RWPE1 (cell line): Measurements from ENCODE around the gene ZDHHC18.
A peak's percentile ranks its signal among the peaks of the same experiment; 100 is the strongest.

ENCODE experiments used
- CTCF ChIA-PET: fragments of 350-600 bp; sonication (Branson Sonifier 250); formaldehyde crosslinking; extraction: SDS; loops from one replicate; lab custom pipeline; 2021; lab: Yijun Ruan, JAX
- POLR2A ChIA-PET: fragments of 400-600 bp; formaldehyde crosslinking; extraction: SDS; loops from one replicate; lab custom pipeline; 2020; ENCODE audit warnings: antibody characterized with exemption; ENCODE audit not compliant: low non-redundant PET; lab: Yijun Ruan, JAX
- DNase-seq: peaks from one replicate; pipeline ENCODE4 v3.0.0; 2012; ENCODE audit warnings: low spot score
- H3K27ac ChIP-seq: fragments of 450-650 bp; 2 replicates; pipeline ENCODE4 v1.5.1; 2017
- CTCF ChIP-seq: fragments of 450-650 bp; conservative IDR thresholded peaks from 2 replicates; pipeline ENCODE4 v1.5.1; 2017; ENCODE audit warnings: low read depth, mild to moderate bottlenecking

Gene ZDHHC18

GRCh38 chr1:26887125-26887524, 60.6 kb downstream of the ZDHHC18 start:
- DNase-seq = no peak
- peak; percentile 62 for TF ChIP-seq CTCF
- ChIA-PET CTCF (interaction anchor here (0.6 to 1.3 kb wide), 11 partner anchors 23 to 488 kb away, joined by 3 to 6 read pairs (median 3); partner anchors contain the start of gene SFN), POLR2A (no interaction called here)
- H3K27ac ChIP-seq = peak overlapping the region; percentile 54

DNA sequence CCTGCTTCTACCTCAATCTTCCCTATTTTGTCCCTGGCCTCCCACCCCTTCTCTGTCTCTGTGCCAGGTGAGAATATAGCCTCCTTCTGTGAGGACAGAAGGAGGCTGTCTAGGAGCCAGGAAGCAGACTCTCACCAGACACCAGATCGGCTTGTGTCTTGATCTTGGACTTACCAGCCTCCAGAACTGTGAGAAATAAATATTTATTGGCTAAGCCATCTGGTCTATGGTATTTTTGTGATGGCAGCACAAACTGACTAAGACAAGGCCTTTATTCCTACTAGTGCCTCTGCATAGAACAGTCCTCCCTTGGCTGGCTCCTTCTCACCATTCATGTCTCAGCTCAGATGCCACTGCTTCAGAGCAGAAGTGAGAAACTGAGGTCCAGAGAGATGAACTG, 61.7 kb downstream of the ZDHHC18 start:
- CTCF ChIA-PET = interaction anchor here (1.0 to 1.2 kb wide), 3 partner anchors 24 to 91 kb away, joined by 3 to 4 read pairs (median 3); no protein-coding TSS in a partner anchor
- H3K27ac ChIP-seq = peak overlapping the region; percentile 54
- DNase-seq = no peak

DNA sequence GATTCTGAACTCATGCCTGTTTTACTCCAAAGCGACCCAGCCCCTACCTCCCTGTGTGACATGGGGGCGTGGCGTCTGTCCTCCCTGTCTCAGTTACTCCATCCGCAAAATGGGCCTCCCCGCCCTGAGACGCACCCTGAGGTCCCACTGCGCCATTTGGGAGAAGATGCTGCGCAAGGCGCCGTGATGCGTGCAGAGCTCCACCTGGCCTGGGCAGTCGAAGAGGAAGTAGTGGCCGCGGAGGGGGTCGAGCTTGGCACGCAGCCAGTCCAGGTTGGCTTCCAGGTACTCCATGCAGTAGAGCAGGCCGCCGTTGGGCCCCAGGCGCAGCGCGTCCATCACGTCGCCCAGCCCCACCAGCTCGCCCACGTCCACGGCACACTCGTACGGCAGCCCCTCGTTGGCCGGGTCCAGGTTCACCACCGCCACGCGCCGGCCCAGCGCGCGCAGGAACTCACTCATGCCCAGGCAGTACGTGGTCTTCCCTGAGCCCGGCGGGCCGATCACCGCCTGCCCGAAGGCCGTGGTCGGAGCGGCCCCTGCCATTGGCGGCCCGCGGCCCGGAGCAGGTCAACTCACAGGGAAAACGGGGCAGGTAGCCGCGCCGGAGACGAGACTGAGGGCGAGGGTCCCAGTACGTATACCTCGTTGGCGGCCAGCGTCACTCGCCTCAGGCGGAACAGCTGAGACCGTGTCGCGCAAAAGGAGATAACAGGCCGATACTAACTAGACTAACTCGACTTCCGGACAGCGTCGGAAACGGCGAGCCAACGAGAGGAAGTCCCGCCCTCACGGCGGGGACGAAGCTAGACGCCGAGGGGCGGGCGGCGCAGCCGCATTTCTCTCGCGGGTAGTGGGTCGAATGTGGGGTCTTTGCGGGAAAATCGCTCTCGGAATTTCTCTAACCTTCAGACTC, 63.3 kb downstream of the ZDHHC18 start, which contains the start of gene GPN2:
Gene GPN2, minus strand, starts transcription at position 733 of the 916 bp plus-strand sequence. Its CDS starts 187 bp downstream, at position 546.
- peak; percentile 67 for DNase-seq
- TF ChIP-seq CTCF = no peak
- H3K27ac ChIP-seq = peak within 1 kb of the TSS; percentile 87
- CTCF ChIA-PET = interaction anchor here (0.6 to 1.0 kb wide), 6 partner anchors 11 to 288 kb away, joined by 3 to 6 read pairs (median 3); no protein-coding TSS in a partner anchor
- POLR2A ChIA-PET = interaction anchor here (0.9 to 1.1 kb wide), 3 partner anchors 30 to 70 kb away, joined by 3 to 4 read pairs (median 3); partner anchors contain the start of gene KDF1

More for the DNA sequence above, 61.7 kb downstream of the ZDHHC18 start:
- POLR2A ChIA-PET = no interaction called here
- TF ChIP-seq CTCF = no peak

DNA sequence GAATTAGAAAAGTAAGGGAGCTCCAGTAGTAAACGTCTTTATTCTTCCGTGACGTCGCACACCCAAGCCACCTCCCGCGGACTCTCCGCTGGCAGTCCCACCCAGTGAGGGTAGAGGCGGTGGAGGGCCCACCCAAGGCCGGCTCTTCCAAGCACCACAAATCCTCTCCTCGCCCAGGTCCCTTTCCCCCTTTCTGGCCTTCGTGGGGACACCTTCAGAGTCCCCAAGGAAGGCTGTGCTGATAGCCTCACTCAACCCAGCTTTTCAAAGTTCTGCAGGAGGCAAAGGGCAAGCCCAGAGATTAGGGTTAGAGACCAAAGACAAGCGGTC, 63.9 kb downstream of the ZDHHC18 start:
- CTCF ChIA-PET = interaction anchor here (1.0 kb wide), 3 partner anchors 12 to 288 kb away, joined by 3 to 6 read pairs (median 3); no protein-coding TSS in a partner anchor
- no peak for DNase-seq
- POLR2A ChIA-PET = interaction anchor here (0.9 to 1.1 kb wide), 3 partner anchors 29 to 70 kb away, joined by 3 to 4 read pairs (median 3); partner anchors contain the start of gene KDF1
- peak overlapping the region; percentile 87 for H3K27ac ChIP-seq
- no peak for TF ChIP-seq CTCF

- H3K27ac ChIP-seq = peak overlapping the region; percentile 93
- no peak for TF ChIP-seq CTCF
- DNase-seq = peak; percentile 87
- POLR2A ChIA-PET = no interaction called here
- CTCF ChIA-PET = interaction anchor here (1.0 kb wide), 1 partner anchor 32 kb away, joined by 3 read pairs; no protein-coding TSS in a partner anchor
Observed at GRCh38 chr1:26894263-26894662, 67.8 kb downstream of the ZDHHC18 start.

DNA sequence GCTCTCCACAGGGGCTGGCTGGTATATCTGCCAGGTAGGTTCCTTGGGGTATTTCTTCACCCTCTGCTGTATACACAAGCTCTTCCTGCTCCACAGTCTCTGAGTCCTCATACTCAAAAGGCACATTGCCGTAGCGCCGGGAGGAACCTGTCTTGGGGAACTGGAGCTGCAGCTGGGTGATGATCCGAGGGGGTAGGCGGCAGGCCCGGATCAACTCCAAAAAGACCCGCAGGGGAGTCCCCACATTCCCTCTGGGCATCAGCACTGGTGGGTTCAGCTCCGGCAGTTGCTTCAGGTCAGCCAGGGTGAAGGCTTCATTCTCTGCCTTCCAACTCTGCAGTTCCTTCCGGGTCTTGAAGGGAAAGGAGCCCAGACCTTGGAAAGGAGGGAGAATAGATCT, 70.9 kb downstream of the ZDHHC18 start:
- TF ChIP-seq CTCF = no peak
- CTCF ChIA-PET = no interaction called here
- DNase-seq = no peak
- 0 out of 2 replicates have a peak overlapping the region, but pooled peaks have one; percentile 12 for H3K27ac ChIP-seq
- POLR2A ChIA-PET = no interaction called here
